Hepatocyte (in vitro differentiated cells): Measurements from ENCODE around the gene TTYH2. TPM values are rescaled to one million over a fixed set of nuclear protein-coding genes. Genes with fewer than 3 reads are reported as not detected.

Experiments used
- DNase-seq: peaks from one replicate; pipeline ENCODE4 v3.0.0-alpha.2; 2016; ENCODE audit warnings: low spot score
- H2AFZ ChIP-seq: fragments of 200-600 bp; sonication (generic); 2 replicates; pipeline ENCODE4 v1.6.0; 2016; ENCODE audit warnings: antibody characterized with exemption, mild to moderate bottlenecking
- H3K27ac ChIP-seq: fragments of 200-600 bp; sonication (generic); 2 replicates; pipeline ENCODE4 v1.5.1; 2016; ENCODE audit warnings: mild to moderate bottlenecking
- H3K27me3 ChIP-seq: fragments of 200-600 bp; sonication (generic); 2 replicates; pipeline ENCODE4 v1.6.1; 2016
- H3K36me3 ChIP-seq: fragments of 200-600 bp; sonication (generic); replicated peaks from 2 replicates; pipeline ENCODE4 v1.5.1; 2016; ENCODE audit warnings: low read depth; ENCODE audit not compliant: insufficient read depth
- H3K4me1 ChIP-seq: fragments of 200-600 bp; sonication (generic); 2 replicates; pipeline ENCODE4 v1.5.1; 2016; ENCODE audit warnings: mild to moderate bottlenecking, moderate library complexity; ENCODE audit not compliant: insufficient read depth
- H3K4me2 ChIP-seq: fragments of 200-600 bp; sonication (generic); 2 replicates; pipeline ENCODE4 v1.6.0; 2016
- H3K4me3 ChIP-seq: fragments of 200-600 bp; sonication (generic); 2 replicates; pipeline ENCODE4 v1.5.1; 2016; ENCODE audit warnings: mild to moderate bottlenecking
- H3K79me2 ChIP-seq: fragments of 200-600 bp; sonication (generic); 2 replicates; pipeline ENCODE4 v1.6.0; 2017; ENCODE audit warnings: mild to moderate bottlenecking
- H3K9me2 ChIP-seq: fragments of 200-600 bp; sonication (generic); replicated peaks from 2 replicates; pipeline ENCODE4 v1.6.0; 2017; ENCODE audit warnings: mild to moderate bottlenecking; ENCODE audit not compliant: insufficient read depth
- H3K9me3 ChIP-seq: fragments of 200-600 bp; sonication (generic); 2 replicates; pipeline ENCODE4 v1.5.1; 2016; ENCODE audit warnings: low read depth, mild to moderate bottlenecking
- H4K20me1 ChIP-seq: fragments of 200-600 bp; sonication (generic); 2 replicates; pipeline ENCODE4 v1.6.0; 2016; ENCODE audit warnings: mild to moderate bottlenecking; ENCODE audit not compliant: insufficient read depth, poor library complexity, severe bottlenecking
- CTCF ChIP-seq: fragments of 200-600 bp; sonication (generic); IDR thresholded peaks from 2 replicates; pipeline ENCODE4 v1.5.1; 2016; ENCODE audit warnings: antibody characterized with exemption, mild to moderate bottlenecking; ENCODE audit not compliant: poor library complexity
- EZH2 ChIP-seq: fragments of 200-600 bp; sonication (generic); IDR thresholded peaks from 2 replicates; pipeline ENCODE4 v1.6.1; 2016; ENCODE audit warnings: antibody characterized with exemption, mild to moderate bottlenecking, borderline replicate concordance
- EZH2phosphoT487 ChIP-seq: fragments of 200-600 bp; sonication (generic); IDR thresholded peaks from one replicate; pipeline ENCODE4 v1.6.1; 2018; ENCODE audit warnings: antibody characterized with exemption, mild to moderate bottlenecking, low read depth, moderate library complexity; ENCODE audit not compliant: unreplicated experiment, severe bottlenecking
- WGBS: methylation state at CpG from one replicate; pipeline ENCODE4 v1.1.6; 2016; ENCODE audit warnings: low lambda C conversion rate; ENCODE audit errors: missing lambda C conversion rate; 5-methylcytosine and 5-hydroxymethylcytosine counted together
- polyA plus RNA-seq: library from polyadenylated mRNA; unstranded; fragments of >200 nt; fragmentation: Nextera tagmentation; extraction: Ambion mirVana; gene quantifications from 2 replicates; pipeline ENCODE4 v1.2.1, GENCODE V29; 2016
- total RNA-seq: library from RNA; depleted of rRNA; stranded (reverse); fragments of >200 nt; gene quantifications from 2 replicates; pipeline ENCODE4 v1.2.3, GENCODE V29; 2014

TTYH2 gene
- total and polyA plus RNA-seq, 2 experiments from 2014 or later = 7.4 to 7.8 TPM

GRCh38 chr17:74213861-74214391, 555 bp downstream of the TTYH2 start:
- Histone ChIP-seq H3K4me1 (peaks cover 38% of the 10 kb centered on the region), H3K79me2 (peaks cover 4% of the 10 kb centered on the region), H3K9me3 (no peaks in the 10 kb centered on the region), H3K4me2 (peak overlapping the region; percentile 86), H3K27ac (no peak overlapping the region), H4K20me1 (peaks cover 22% of the 10 kb centered on the region), H3K36me3 (no peaks in the 10 kb centered on the region), H3K27me3 (no peaks in the 10 kb centered on the region), H3K4me3 (peak overlapping the region; percentile 56), H3K9me2 (no peaks in the 10 kb centered on the region), H2AFZ (no peak overlapping the region)
- 15% methylated on average over 24 of the region's 33 CpGs for WGBS
- TF ChIP-seq EZH2phosphoT487 = no peak
- TF ChIP-seq CTCF = no peak
- TF ChIP-seq EZH2 = no peak
- DNase-seq = no peak

DNA sequence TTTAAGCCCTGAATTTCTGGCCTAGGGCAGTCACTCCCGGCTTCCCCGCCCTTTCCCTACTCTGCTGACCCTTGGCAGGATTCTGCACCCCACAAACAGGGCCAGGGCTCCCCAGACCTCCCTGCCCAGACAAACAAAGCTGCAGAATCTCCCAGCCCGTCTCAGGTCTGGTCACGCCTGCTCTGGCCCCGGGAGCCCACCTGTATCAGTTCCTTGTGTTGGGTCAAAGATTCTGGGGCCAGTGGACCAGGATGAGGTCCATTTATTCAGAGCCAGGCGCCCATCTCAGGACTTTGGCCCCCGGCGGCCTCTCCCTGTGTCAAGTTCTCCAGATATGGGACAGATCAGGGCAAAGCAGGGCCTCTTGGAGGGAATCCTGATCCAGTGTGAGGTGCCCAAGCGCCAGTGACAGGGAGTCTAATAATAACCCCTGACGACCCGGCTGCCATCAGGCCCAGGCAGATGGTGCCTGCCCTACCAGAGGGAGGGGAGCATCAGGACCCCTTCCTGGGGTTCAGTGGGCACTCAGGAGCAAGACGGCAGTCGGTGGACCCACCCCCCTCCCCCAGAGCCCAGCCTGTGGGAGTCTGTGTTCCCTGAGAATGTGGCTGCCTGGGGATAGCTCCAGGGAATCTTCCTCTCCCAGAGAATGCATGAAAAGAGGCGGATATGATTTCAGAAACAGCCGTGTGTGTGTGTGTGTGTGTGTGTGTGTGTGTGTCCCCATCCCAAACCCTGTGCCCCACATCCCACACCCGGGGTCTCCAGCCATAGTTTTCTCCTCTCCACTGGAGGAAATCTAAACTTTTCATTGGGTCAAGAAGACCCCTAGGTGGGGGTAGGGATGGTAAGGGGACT, 1.3 kb downstream of the TTYH2 start:
- no peak for TF ChIP-seq CTCF
- TF ChIP-seq EZH2phosphoT487 = no peak
- no peak for TF ChIP-seq EZH2
- Histone ChIP-seq H3K9me2 (no peaks in the 10 kb centered on the region), H3K36me3 (no peaks in the 10 kb centered on the region), H3K27me3 (no peaks in the 10 kb centered on the region), H3K4me2 (peak overlapping the region; percentile 86), H3K27ac (no peak overlapping the region), H2AFZ (no peak overlapping the region), H3K4me1 (peaks cover 38% of the 10 kb centered on the region), H3K4me3 (no peak overlapping the region), H3K79me2 (peaks cover 4% of the 10 kb centered on the region), H4K20me1 (peaks cover 17% of the 10 kb centered on the region), H3K9me3 (no peaks in the 10 kb centered on the region)
- WGBS = 75% methylated on average over 16 of the region's 16 CpGs
- no peak for DNase-seq

DNA sequence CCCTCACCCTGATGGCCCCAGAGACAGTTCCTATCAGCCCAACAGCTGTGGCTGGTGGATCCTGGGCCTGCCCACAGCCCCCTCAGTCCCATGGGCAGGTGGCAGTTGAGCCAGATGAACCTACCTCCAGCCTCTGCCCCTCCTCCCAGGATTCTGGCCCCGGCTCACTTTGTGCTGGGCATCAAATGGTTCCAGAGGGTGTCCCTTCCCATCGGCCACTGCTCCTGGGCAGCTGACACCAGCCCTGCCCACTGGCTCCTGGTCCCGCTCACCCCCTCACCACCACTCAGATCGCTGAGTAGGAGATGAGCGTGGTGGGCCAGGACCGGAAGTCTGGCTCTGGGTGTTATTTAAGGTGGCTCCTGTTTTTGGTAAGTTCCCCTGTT, 2.0 kb downstream of the TTYH2 start:
- H4K20me1 ChIP-seq = peaks cover 13% of the 10 kb centered on the region
- 91% methylated on average over 6 of the region's 6 CpGs for WGBS
- H3K79me2 ChIP-seq = peaks cover 4% of the 10 kb centered on the region
- H3K4me1 ChIP-seq = peaks cover 38% of the 10 kb centered on the region
- no peak overlapping the region for H3K27ac ChIP-seq
- DNase-seq = no peak
- no peak overlapping the region for H3K4me2 ChIP-seq
- H3K9me3 ChIP-seq = no peaks in the 10 kb centered on the region
- H3K27me3 ChIP-seq = no peaks in the 10 kb centered on the region
- H2AFZ ChIP-seq = no peak overlapping the region
- H3K36me3 ChIP-seq = no peaks in the 10 kb centered on the region
- TF ChIP-seq EZH2 (no peak), CTCF (no peak), EZH2phosphoT487 (no peak)
- H3K9me2 ChIP-seq = no peaks in the 10 kb centered on the region
- no peak overlapping the region for H3K4me3 ChIP-seq
